GM19193 (cell line): ENCODE data around the gene SHLD1.

ENCODE experiments used
- POLR2A ChIP-seq: IDR thresholded peaks from 4 replicates; pipeline ENCODE4 v1.6.1; 2011; ENCODE audit not compliant: insufficient read depth, insufficient read length; ENCODE audit errors: extremely low read depth

SHLD1 gene

GRCh38 chr20:5825130-5825719 is 75.0 kb downstream of the SHLD1 start:
- TF ChIP-seq POLR2A, result no peak

DNA sequence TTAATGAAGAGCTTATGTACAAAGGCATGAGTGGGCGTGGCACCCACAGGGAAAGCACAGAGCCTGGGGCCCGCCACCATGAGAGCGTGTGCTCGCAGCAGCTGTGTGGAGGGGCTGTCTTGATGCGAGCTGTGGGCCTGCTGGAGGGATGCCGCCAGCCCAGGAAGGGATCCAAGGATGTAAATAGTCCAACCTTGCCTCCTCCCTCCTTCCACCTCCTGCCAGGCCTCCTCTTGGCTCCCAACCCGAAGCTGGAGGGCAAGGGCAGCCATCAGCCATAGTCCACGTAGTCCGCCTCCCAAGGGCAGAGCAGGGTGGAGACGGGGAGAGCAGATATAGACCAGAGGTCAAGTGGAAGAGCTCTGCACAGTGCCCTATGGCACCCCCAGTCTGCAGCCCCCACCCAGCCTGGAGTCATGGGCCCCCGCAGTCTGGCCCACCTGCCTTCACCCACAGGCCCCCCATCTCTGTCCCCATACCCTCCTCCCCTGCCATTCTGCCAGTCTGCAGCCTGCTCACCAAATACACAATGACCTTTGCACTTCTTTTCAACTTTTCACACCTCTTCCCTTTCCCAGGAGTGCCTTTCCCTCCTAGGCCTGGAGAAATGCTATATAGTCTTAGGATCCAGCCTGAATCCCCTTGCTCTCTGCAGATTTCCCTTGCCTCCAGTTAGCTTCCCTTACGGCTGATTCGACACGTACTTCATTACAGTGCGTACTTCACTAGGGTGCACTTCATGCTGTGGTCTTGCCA is 77.1 kb downstream of the SHLD1 start:
- no peak for TF ChIP-seq POLR2A

GRCh38 chr20:5827861-5828260 is 77.7 kb downstream of the SHLD1 start:
- no peak for TF ChIP-seq POLR2A

GRCh38 chr20:5829241-5829809 is 79.1 kb downstream of the SHLD1 start:
- no peak for TF ChIP-seq POLR2A

GRCh38 chr20:5831539-5832237 is 81.5 kb downstream of the SHLD1 start:
- no peak for TF ChIP-seq POLR2A

DNA sequence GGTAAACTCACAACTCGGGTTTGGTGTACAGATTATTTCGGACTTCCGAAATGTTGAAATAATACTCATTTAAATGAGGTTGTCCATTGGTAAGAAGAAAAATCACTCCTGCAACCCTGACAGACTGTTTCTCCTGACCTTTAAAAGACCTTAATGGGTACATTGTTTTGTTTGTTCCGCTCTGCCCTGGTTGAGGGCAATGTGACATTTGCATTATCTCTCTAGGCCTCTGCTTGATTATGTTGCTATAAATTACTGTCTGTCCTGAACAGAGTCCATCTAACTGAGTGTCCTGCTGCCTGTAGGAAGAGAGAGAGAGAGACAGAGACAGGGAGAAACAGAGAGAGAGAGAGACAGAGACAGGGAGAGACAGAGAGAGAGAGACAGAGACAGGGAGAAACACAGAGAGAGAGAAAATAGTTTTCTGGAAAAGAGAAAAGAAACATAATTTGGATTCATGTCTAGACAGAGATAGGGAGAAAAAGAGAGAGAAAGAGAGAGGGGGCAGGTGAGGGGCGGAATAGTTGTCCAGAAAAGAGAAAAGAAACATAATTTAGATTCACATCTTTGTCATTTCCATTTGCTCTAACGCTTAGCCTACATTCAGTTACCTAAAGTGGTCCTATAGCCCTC is 83.2 kb downstream of the SHLD1 start:
- TF ChIP-seq POLR2A, result no peak

DNA sequence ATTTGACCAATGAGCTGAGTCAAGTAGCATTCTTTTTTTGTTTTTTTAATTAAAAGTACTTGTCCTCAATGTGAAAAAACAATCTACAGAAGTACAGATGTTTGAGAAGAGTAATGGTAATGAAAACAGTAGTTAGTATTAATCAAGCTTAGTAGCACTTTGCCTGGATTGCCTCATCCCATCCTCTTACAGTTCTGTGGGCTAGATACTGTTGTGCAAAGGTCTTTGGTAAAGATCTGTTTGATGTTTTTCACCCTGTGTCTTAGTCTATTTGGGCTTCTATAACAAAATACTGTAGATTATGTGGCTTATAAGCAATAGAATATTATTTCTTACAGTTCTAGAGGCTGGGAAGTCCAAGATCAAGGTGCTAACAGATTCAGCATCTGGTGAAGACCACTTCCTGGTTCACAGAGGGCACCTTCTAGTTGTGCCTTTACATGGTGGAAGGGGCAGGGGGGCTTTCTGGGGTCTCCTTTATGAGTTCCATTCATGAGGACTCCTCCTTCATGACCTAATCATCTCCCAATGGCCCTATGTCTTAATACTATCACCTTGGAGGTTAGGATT is 84.3 kb downstream of the SHLD1 start:
- TF ChIP-seq POLR2A, result no peak

GRCh38 chr20:5835321-5835821 is 85.2 kb downstream of the SHLD1 start:
- TF ChIP-seq POLR2A, result no peak

DNA sequence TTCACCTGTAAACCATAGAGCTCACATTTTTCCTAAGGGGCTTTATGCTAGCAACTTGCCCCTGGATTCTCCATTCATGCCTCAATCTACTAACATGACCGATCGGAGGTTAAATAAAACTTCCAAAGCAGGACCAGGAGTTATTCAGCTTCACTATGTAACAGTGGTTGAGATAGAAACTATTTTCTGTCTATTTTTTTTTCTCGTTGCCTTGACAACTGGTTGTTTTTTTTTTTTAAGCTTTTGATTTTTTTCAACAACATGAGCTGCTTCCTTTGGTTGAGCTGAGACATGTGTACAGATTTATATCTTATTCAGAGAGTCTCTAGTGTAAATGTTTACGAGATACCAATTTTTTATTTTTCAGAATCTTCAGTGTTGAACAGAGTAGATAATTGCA is 85.7 kb downstream of the SHLD1 start:
- TF ChIP-seq POLR2A, result no peak

- no peak for TF ChIP-seq POLR2A
These were observed 86.4 kb downstream of the SHLD1 start for GRCh38 chr20:5836569-5836968.

DNA sequence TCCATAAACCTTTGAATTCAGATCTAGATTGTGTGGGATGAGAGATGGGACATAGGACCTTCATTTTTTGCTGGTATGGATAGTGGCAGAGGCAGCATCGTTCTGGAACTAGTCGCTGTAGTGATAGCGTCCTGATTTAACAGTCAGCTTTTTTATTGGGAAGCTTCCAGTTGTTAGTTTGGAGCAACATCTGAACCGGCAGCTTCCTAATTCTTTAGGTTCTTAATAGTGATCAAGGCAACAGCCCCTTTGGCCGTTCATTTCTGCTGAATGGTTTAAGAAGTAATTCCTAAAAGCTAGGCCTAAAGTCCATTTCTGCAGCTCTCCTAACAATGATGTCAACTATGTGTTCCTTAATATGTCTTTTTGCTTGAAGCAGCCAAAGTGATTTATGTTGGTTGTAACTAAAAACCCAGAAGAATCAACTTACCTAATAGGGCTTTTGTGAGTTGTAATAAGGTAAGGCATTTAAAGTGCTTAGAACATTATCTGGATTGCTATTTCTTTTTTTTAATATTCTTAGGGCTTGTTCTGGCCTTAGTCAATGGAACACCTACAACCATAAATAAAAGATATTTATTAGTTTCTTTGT is 90.3 kb downstream of the SHLD1 start:
- TF ChIP-seq POLR2A, result no peak

GRCh38 chr20:5841522-5841921 is 91.3 kb downstream of the SHLD1 start:
- TF ChIP-seq POLR2A, result no peak

DNA sequence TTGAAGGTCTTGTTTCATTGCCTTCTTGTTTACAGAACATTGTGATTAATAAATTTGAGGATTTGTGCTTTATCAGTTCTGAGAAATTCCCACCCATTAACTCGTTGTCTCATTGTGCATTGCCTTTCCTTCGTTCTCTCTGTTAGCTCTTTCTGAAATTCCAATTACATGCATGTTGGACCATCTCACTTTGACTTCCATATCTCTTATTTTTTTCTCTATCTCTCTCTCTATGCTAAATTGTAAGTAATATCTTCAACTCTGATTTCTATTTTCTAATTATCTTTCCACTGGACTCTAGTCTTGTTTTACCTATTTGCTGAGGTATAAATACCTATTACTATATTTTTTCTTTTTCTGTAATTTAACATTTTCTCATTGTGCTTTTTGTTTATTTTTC is 92.3 kb downstream of the SHLD1 start:
- TF ChIP-seq POLR2A, result no peak

DNA sequence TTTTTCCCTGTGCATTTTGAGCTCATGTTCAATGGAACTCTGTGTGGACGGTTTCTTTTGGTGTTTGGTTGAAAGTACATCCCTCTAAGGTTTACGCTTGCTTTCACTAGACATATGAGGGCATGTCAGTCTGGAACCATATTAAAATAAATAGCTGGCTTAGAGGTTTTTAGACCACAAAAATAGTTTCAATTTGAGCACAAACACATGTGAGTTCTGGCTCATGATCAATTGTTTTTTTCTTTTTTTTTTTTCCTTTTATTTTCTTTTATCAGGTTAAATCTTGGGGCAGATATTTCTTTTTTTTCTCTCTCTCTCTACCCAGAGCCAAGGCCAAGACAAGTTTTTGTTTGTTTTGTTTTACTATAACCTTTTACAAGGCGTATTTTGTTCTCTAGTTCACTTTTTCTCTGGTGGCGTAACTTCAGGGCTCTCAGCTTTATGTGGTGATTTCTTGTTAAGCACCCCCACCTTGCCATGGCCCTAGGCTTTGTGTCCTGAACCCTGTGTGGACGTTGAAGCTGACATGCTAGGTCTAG is 92.9 kb downstream of the SHLD1 start:
- TF ChIP-seq POLR2A, result no peak
